Measurements from ENCODE around the gene SMIM8. TPM values are rescaled to one million over a fixed set of nuclear protein-coding genes. Genes with fewer than 3 reads are reported as not detected.

SMIM8 gene
- total RNA-seq, 2 donors from 2014 or later: 6.7 to 11.2 TPM

GRCh38 chr6:87336367-87336766 is 14.0 kb downstream of the SMIM8 start:
- H3K4me1 ChIP-seq: peaks cover 4% of the 10 kb centered on the region
- H3K36me3 ChIP-seq (replicated peaks in 1 of 2; ENCODE audit: insufficient read depth in 1 of 2, low read depth in 2 of 2): no peaks in the 10 kb centered on the region
- H3K27ac ChIP-seq: no peak overlapping the region
- H3K4me3 ChIP-seq: no peak overlapping the region
- no peaks in the 10 kb centered on the region for H3K9me3 ChIP-seq
- ATAC-seq (no peak), DNase-seq (no peak)
- TF ChIP-seq POLR2A (IDR thresholded peaks at IDR 0.05) (no peak), CTCF (IDR thresholded peaks at IDR 0.05) (no peak)
- no peaks in the 10 kb centered on the region for H3K27me3 ChIP-seq
- WGBS, 2 donors: 85 to 87% methylated on average over 4 of the region's 4 CpGs
- intact Hi-C loops (cut with DNase I): no loop called here

- Histone ChIP-seq H3K4me3 (no peak overlapping the region), H3K4me1 (peaks cover 14% of the 10 kb centered on the region), H3K27ac (no peak overlapping the region), H3K36me3 (replicated peaks in 1 of 2; ENCODE audit: insufficient read depth in 1 of 2, low read depth in 2 of 2) (no peaks in the 10 kb centered on the region), H3K27me3 (no peaks in the 10 kb centered on the region), H3K9me3 (no peaks in the 10 kb centered on the region)
- WGBS, 2 donors: 82 to 83% methylated on average over 4 of the region's 4 CpGs
- DNase-seq (no peak), ATAC-seq (no peak)
- intact Hi-C loops (cut with DNase I): no loop called here
- TF ChIP-seq CTCF (IDR thresholded peaks at IDR 0.05): no peak
- TF ChIP-seq POLR2A (IDR thresholded peaks at IDR 0.05): no peak
Observed at GRCh38 chr6:87340230-87340629, 17.8 kb downstream of the SMIM8 start.

- WGBS, 2 donors: 46 to 51% methylated on average over 2 of the region's 2 CpGs
- ATAC-seq (no peak), DNase-seq (peak in 1 of 4 donors; percentile 11)
- TF ChIP-seq CTCF (IDR thresholded peaks at IDR 0.05): no peak
- TF ChIP-seq POLR2A (IDR thresholded peaks at IDR 0.05): no peak
- Histone ChIP-seq H3K27ac (no peak overlapping the region), H3K4me1 (peaks cover 14% of the 10 kb centered on the region), H3K9me3 (no peaks in the 10 kb centered on the region), H3K36me3 (replicated peaks in 1 of 2; ENCODE audit: insufficient read depth in 1 of 2, low read depth in 2 of 2) (no peaks in the 10 kb centered on the region), H3K27me3 (no peaks in the 10 kb centered on the region), H3K4me3 (no peak overlapping the region)
- intact Hi-C loops (cut with DNase I): no loop called here
Observed at GRCh38 chr6:87341158-87341557, 18.8 kb downstream of the SMIM8 start.

- DNase-seq: no peak
- Histone ChIP-seq H3K9me3 (no peaks in the 10 kb centered on the region), H3K4me1 (peaks cover 14% of the 10 kb centered on the region), H3K27me3 (no peaks in the 10 kb centered on the region), H3K4me3 (no peak overlapping the region), H3K27ac (no peak overlapping the region), H3K36me3 (replicated peaks in 1 of 2; ENCODE audit: insufficient read depth in 1 of 2, low read depth in 2 of 2) (no peaks in the 10 kb centered on the region)
- TF ChIP-seq POLR2A (IDR thresholded peaks at IDR 0.05) (no peak), CTCF (IDR thresholded peaks at IDR 0.05) (no peak)
- 85 to 97% methylated on average over 1 of the region's 1 CpG for WGBS, 2 donors
- intact Hi-C loops (cut with DNase I): no loop called here
- ATAC-seq: no peak
Observed at GRCh38 chr6:87341899-87342298, 19.5 kb downstream of the SMIM8 start.

- DNase-seq (no peak), ATAC-seq (no peak)
- TF ChIP-seq CTCF (IDR thresholded peaks at IDR 0.05) (no peak), POLR2A (IDR thresholded peaks at IDR 0.05) (no peak)
- Histone ChIP-seq H3K27ac (no peak overlapping the region), H3K9me3 (no peaks in the 10 kb centered on the region), H3K36me3 (replicated peaks in 1 of 2; ENCODE audit: insufficient read depth in 1 of 2, low read depth in 2 of 2) (no peaks in the 10 kb centered on the region), H3K4me1 (peaks cover 14% of the 10 kb centered on the region), H3K27me3 (no peaks in the 10 kb centered on the region), H3K4me3 (no peak overlapping the region)
- intact Hi-C loops (cut with DNase I): no loop called here
Observed at GRCh38 chr6:87342829-87343228, 20.4 kb downstream of the SMIM8 start.

All from body of pancreas (tissue), 4 donors.